Testis (tissue), 2 donors: ENCODE results near the gene CEP89.

ENCODE experiments used
- POLR2A ChIP-seq: fragments of 450-650 bp; IDR thresholded peaks from one replicate; pipeline ENCODE4 v1.6.1; 2017; ENCODE audit warnings: antibody characterized with exemption, mild to moderate bottlenecking, moderate library complexity
- TF ChIP-seq, protein P1 (sequence below), 3 experiments: fragments of 450-650 bp in 2 of 3; fragments of 200-600 bp in 1 of 3; sonication (generic) in 1 of 3; IDR thresholded peaks; one replicate each; pipeline ENCODE4 v1.5.1; 2016 to 2019; ENCODE audit warnings: antibody characterized with exemption in 3 of 3, mild to moderate bottlenecking in 2 of 3, moderate library complexity in 1 of 3

- TF ChIP-seq, protein P1, sequence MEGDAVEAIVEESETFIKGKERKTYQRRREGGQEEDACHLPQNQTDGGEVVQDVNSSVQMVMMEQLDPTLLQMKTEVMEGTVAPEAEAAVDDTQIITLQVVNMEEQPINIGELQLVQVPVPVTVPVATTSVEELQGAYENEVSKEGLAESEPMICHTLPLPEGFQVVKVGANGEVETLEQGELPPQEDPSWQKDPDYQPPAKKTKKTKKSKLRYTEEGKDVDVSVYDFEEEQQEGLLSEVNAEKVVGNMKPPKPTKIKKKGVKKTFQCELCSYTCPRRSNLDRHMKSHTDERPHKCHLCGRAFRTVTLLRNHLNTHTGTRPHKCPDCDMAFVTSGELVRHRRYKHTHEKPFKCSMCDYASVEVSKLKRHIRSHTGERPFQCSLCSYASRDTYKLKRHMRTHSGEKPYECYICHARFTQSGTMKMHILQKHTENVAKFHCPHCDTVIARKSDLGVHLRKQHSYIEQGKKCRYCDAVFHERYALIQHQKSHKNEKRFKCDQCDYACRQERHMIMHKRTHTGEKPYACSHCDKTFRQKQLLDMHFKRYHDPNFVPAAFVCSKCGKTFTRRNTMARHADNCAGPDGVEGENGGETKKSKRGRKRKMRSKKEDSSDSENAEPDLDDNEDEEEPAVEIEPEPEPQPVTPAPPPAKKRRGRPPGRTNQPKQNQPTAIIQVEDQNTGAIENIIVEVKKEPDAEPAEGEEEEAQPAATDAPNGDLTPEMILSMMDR (IDR thresholded peaks at IDR 0.05) = no peak
- no peak for TF ChIP-seq POLR2A
Observed at GRCh38 chr19:32998722-32999121, 27.0 kb upstream of the CEP89 start.
